ENCODE data around the gene FAP.

GRCh38 chr2:162219426-162219825 lies 23.8 kb downstream of the FAP start:
- TF ChIP-seq CTCF (IDR thresholded peaks at IDR 0.05) = no peak
- no peak for TF ChIP-seq POLR2A (IDR thresholded peaks at IDR 0.05)

Data from thyroid gland (tissue), 4 donors.